Stimulated activated naive CD8-positive, alpha-beta T cell treated with anti-CD3 and anti-CD28 coated beads, Interleukin-15, Interleukin-2, amounts not matched to agents 100 ng/mL and 50 ng/mL, for 24 hours (primary cell): ENCODE measurements around the gene MUCL1.
"Not testable (repeated sequence)": the region's sequence is repeated elsewhere in the genome, so short reads cannot be mapped to it uniquely, and the experiment has no call there.

Source experiments
- H3K27ac Mint-ChIP-seq: one replicate; pipeline ENCODE4 v1.8.0; 2021; ENCODE audit warnings: mild to moderate bottlenecking, mixed read lengths
- H3K27me3 Mint-ChIP-seq: one replicate; pipeline ENCODE4 v1.8.0; 2021; ENCODE audit warnings: mixed read lengths
- H3K36me3 Mint-ChIP-seq: one replicate; pipeline ENCODE4 v1.8.0; 2021; ENCODE audit warnings: low read depth, mixed read lengths
- H3K4me1 Mint-ChIP-seq: one replicate; pipeline ENCODE4 v1.8.0; 2021; ENCODE audit warnings: low read depth, mixed read lengths
- H3K4me3 Mint-ChIP-seq: one replicate; pipeline ENCODE4 v1.8.0; 2021; ENCODE audit warnings: mild to moderate bottlenecking, mixed read lengths
- H3K9me3 Mint-ChIP-seq: one replicate; pipeline ENCODE4 v1.8.0; 2021; ENCODE audit warnings: mixed read lengths

Gene MUCL1

GRCh38 chr12:54870617-54871016 is 16.3 kb downstream of the MUCL1 start:
- peaks cover 44% of the 10 kb centered on the region for H3K27me3 Mint-ChIP-seq
- peaks cover 9% of the 10 kb centered on the region for H3K4me1 Mint-ChIP-seq
- no peak overlapping the region for H3K4me3 Mint-ChIP-seq
- no peaks in the 10 kb centered on the region for H3K9me3 Mint-ChIP-seq
- H3K27ac Mint-ChIP-seq: no peak overlapping the region
- H3K36me3 Mint-ChIP-seq: no peaks in the 10 kb centered on the region

GRCh38 chr12:54879150-54879549 is 24.8 kb downstream of the MUCL1 start:
- H3K4me3 Mint-ChIP-seq: no peak overlapping the region
- H3K27me3 Mint-ChIP-seq: peaks cover 25% of the 10 kb centered on the region
- peaks cover 3% of the 10 kb centered on the region for H3K9me3 Mint-ChIP-seq
- peaks cover 10% of the 10 kb centered on the region for H3K4me1 Mint-ChIP-seq
- H3K27ac Mint-ChIP-seq: peak overlapping the region; percentile 27
- H3K36me3 Mint-ChIP-seq: no peaks in the 10 kb centered on the region

- H3K36me3 Mint-ChIP-seq: no peaks in the 10 kb centered on the region
- H3K27ac Mint-ChIP-seq: peak overlapping the region; percentile 27
These were observed 25.3 kb downstream of the MUCL1 start for GRCh38 chr12:54879579-54879978.

GRCh38 chr12:54882079-54882478 is 27.8 kb downstream of the MUCL1 start:
- H3K27me3 Mint-ChIP-seq: peaks cover 8% of the 10 kb centered on the region
- H3K36me3 Mint-ChIP-seq: no peaks in the 10 kb centered on the region
- no peak overlapping the region for H3K4me3 Mint-ChIP-seq
- no peak overlapping the region for H3K27ac Mint-ChIP-seq
- peaks cover 10% of the 10 kb centered on the region for H3K4me1 Mint-ChIP-seq
- H3K9me3 Mint-ChIP-seq: peaks cover 3% of the 10 kb centered on the region

More at GRCh38 chr12:54879579-54879978, 25.3 kb downstream of the MUCL1 start:
- Mint-ChIP-seq H3K27me3 (peaks cover 24% of the 10 kb centered on the region), H3K4me1 (peaks cover 10% of the 10 kb centered on the region), H3K9me3 (peaks cover 3% of the 10 kb centered on the region), H3K4me3 (no peak overlapping the region)

GRCh38 chr12:54882597-54882996 is 28.3 kb downstream of the MUCL1 start:
- not testable (repeated sequence) for H3K27ac Mint-ChIP-seq, H3K9me3 Mint-ChIP-seq, H3K27me3 Mint-ChIP-seq, H3K4me3 Mint-ChIP-seq, H3K36me3 Mint-ChIP-seq
- peaks cover 10% of the 10 kb centered on the region for H3K4me1 Mint-ChIP-seq

GRCh38 chr12:54888428-54888827 is 34.1 kb downstream of the MUCL1 start:
- H3K36me3 Mint-ChIP-seq, H3K27me3 Mint-ChIP-seq, H3K4me3 Mint-ChIP-seq, H3K27ac Mint-ChIP-seq, H3K4me1 Mint-ChIP-seq, H3K9me3 Mint-ChIP-seq: not testable (repeated sequence)

- Mint-ChIP-seq H3K4me1 (peaks cover 5% of the 10 kb centered on the region), H3K9me3 (no peaks in the 10 kb centered on the region), H3K36me3 (no peaks in the 10 kb centered on the region), H3K27ac (no peak overlapping the region), H3K27me3 (peaks cover 8% of the 10 kb centered on the region), H3K4me3 (no peak overlapping the region)
These were observed 36.0 kb downstream of the MUCL1 start for GRCh38 chr12:54890339-54890738.

- no peak overlapping the region for H3K4me3 Mint-ChIP-seq
- no peaks in the 10 kb centered on the region for H3K36me3 Mint-ChIP-seq
- no peaks in the 10 kb centered on the region for H3K9me3 Mint-ChIP-seq
- no peak overlapping the region for H3K27ac Mint-ChIP-seq
- peaks cover 5% of the 10 kb centered on the region for H3K4me1 Mint-ChIP-seq
- peaks cover 8% of the 10 kb centered on the region for H3K27me3 Mint-ChIP-seq
These were observed 37.6 kb downstream of the MUCL1 start for GRCh38 chr12:54891717-54892478.
